Measurements from ENCODE around the gene RALGDS.
A peak's percentile ranks its signal among the peaks of the same experiment; 100 is the strongest.

Gene RALGDS

GRCh38 chr9:133129001-133129795 is 8.2 kb upstream of the RALGDS start:
- peak overlapping the region; percentile 38 for H3K27ac ChIP-seq
- TF ChIP-seq, protein P1, sequence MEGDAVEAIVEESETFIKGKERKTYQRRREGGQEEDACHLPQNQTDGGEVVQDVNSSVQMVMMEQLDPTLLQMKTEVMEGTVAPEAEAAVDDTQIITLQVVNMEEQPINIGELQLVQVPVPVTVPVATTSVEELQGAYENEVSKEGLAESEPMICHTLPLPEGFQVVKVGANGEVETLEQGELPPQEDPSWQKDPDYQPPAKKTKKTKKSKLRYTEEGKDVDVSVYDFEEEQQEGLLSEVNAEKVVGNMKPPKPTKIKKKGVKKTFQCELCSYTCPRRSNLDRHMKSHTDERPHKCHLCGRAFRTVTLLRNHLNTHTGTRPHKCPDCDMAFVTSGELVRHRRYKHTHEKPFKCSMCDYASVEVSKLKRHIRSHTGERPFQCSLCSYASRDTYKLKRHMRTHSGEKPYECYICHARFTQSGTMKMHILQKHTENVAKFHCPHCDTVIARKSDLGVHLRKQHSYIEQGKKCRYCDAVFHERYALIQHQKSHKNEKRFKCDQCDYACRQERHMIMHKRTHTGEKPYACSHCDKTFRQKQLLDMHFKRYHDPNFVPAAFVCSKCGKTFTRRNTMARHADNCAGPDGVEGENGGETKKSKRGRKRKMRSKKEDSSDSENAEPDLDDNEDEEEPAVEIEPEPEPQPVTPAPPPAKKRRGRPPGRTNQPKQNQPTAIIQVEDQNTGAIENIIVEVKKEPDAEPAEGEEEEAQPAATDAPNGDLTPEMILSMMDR (conservative IDR thresholded peaks at IDR 0.05): no peak
- TF ChIP-seq ZFX (IDR thresholded peaks at IDR 0.05): peak; percentile 17; the same call in 1 of the 2 replicates

- no peak overlapping the region for H3K27ac ChIP-seq
- TF ChIP-seq ZFX (IDR thresholded peaks at IDR 0.05): no peak
- TF ChIP-seq, protein P1 (conservative IDR thresholded peaks at IDR 0.05): no peak
Observed at GRCh38 chr9:133128152-133128551, 7.1 kb upstream of the RALGDS start.

- no peak overlapping the region for H3K27ac ChIP-seq
- TF ChIP-seq ZFX (IDR thresholded peaks at IDR 0.05): no peak
- TF ChIP-seq, protein P1 (conservative IDR thresholded peaks at IDR 0.05): no peak
Observed at GRCh38 chr9:133127340-133127981, 6.4 kb upstream of the RALGDS start.

- TF ChIP-seq ZFX (IDR thresholded peaks at IDR 0.05): no peak
- TF ChIP-seq, protein P1 (conservative IDR thresholded peaks at IDR 0.05): no peak
Observed at GRCh38 chr9:133126697-133127339, 5.8 kb upstream of the RALGDS start.

DNA sequence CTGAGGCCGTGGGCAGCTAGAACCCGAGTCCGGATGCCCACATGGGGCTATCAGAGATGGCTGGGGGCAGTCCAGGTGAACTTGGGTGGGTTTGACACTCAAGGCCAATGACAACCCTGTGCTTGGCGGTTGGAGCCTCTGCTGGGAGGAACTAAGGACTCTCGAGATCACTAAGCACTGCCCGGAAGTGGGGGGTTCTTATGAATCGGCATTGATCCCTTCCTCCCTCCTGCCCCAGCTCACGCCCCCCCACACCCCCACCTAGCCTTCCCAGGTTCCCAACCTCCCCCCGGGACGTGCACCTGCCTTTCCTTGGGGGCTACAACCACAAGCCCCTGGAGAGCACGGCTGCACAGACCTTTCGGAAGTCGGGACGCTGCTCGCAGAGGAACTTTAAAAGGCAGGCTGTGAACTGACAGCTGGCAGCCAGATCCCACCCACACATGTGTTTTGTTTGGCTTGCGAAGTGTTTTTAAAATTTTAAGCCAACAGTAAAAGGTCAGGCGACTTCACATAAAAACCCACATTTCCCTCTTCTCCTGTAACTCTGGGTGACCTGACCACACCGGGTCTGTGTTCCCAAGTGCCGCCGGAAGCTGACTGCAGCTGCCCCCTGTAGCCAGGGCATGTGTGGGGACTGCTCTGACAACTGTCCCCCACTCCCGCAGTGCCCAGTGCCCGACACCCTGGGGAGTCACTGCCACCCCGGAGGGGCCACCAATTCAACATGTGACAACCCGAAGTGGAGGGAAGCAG is 5.1 kb upstream of the RALGDS start:
- TF ChIP-seq ZFX (IDR thresholded peaks at IDR 0.05): no peak
- TF ChIP-seq, protein P1 (conservative IDR thresholded peaks at IDR 0.05): no peak
- H3K27ac ChIP-seq: no peak overlapping the region

More at GRCh38 chr9:133126697-133127339, 5.8 kb upstream of the RALGDS start:
- no peak overlapping the region for H3K27ac ChIP-seq

- H3K27ac ChIP-seq: no peak overlapping the region
- no peak for TF ChIP-seq ZFX (IDR thresholded peaks at IDR 0.05)
- TF ChIP-seq, protein P1 (conservative IDR thresholded peaks at IDR 0.05): no peak
Observed at GRCh38 chr9:133124907-133125275, 3.9 kb upstream of the RALGDS start.

Data from C4-2B (cell line).